Measurements from ENCODE around the gene CDCP1.

CDCP1 gene

DNA sequence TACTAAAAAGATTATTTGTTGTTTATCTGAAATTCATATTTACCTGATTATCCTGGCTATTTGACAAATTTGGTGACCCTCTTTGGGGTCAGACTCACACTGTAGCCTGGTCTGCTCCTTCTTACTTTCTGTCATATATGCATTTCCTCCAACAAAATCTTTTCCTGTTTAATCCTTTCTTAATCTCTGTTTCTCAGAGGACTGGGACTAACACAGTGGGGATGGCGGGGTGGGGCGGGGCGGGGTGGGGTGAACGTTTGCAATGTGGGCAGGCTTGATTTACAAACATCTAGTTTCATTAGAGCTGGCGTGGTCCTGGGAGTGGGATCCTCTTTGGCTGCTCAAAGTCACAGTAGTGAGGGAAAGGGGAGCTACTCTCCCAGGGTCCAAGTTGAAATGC, 35.3 kb upstream of the CDCP1 start:
- H3K4me3 ChIP-seq (ENCODE audit: control insufficient read depth, low read depth, low read length), result no peak overlapping the region
- TF ChIP-seq, protein P1, sequence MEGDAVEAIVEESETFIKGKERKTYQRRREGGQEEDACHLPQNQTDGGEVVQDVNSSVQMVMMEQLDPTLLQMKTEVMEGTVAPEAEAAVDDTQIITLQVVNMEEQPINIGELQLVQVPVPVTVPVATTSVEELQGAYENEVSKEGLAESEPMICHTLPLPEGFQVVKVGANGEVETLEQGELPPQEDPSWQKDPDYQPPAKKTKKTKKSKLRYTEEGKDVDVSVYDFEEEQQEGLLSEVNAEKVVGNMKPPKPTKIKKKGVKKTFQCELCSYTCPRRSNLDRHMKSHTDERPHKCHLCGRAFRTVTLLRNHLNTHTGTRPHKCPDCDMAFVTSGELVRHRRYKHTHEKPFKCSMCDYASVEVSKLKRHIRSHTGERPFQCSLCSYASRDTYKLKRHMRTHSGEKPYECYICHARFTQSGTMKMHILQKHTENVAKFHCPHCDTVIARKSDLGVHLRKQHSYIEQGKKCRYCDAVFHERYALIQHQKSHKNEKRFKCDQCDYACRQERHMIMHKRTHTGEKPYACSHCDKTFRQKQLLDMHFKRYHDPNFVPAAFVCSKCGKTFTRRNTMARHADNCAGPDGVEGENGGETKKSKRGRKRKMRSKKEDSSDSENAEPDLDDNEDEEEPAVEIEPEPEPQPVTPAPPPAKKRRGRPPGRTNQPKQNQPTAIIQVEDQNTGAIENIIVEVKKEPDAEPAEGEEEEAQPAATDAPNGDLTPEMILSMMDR (IDR thresholded peaks at IDR 0.05; ENCODE audit: control insufficient read depth, insufficient read depth, low read depth, low read length, missing control alignments), result no peak
- no peak for DNase-seq (ENCODE audit: low read depth)

DNA sequence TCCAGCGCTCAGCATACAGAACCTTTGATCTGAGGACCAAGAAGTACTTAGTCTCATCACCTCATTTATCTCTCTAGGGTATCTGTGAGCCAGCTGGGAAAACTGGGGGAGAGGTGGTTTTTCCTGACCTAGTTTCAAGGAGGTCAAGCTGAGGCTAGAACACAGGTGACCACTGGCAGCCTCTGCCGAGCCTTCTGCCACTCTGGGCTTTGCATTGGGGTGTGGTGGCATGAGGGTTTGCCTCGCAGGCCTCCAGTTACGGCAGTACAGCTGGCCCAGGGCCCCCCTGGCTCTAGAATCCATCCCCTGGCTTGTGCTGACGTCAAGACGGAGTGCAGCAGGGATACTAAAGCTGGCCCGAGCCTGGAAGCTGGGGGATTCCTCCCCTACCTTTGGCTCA, 34.7 kb upstream of the CDCP1 start:
- no peak overlapping the region for H3K4me3 ChIP-seq (ENCODE audit: control insufficient read depth, low read depth, low read length)
- no peak for DNase-seq (ENCODE audit: low read depth)
- TF ChIP-seq, protein P1 (IDR thresholded peaks at IDR 0.05; ENCODE audit: control insufficient read depth, insufficient read depth, low read depth, low read length, missing control alignments), result no peak

DNA sequence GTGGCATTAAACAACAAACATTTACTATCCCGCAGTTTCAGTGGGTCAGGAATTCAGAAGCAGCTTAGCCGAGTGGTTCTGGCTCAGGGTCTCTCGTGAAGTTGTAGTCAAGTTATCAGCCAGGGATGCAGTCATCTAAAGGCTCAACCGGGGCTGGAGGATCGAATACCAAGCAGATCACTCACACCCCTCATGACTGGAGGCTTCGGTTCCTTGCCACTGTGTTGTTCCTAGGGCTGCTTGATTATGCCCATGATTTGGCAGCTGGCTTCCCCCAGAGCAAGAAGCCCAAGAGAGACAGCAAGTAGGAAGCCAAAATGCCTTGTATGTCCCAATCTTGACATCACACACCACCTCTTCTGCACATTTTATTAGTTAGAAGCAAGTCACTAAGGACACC, 33.9 kb upstream of the CDCP1 start:
- no peak for DNase-seq (ENCODE audit: low read depth)
- H3K4me3 ChIP-seq (ENCODE audit: control insufficient read depth, low read depth, low read length), result no peak overlapping the region
- TF ChIP-seq, protein P1 (IDR thresholded peaks at IDR 0.05; ENCODE audit: control insufficient read depth, insufficient read depth, low read depth, low read length, missing control alignments), result no peak

DNA sequence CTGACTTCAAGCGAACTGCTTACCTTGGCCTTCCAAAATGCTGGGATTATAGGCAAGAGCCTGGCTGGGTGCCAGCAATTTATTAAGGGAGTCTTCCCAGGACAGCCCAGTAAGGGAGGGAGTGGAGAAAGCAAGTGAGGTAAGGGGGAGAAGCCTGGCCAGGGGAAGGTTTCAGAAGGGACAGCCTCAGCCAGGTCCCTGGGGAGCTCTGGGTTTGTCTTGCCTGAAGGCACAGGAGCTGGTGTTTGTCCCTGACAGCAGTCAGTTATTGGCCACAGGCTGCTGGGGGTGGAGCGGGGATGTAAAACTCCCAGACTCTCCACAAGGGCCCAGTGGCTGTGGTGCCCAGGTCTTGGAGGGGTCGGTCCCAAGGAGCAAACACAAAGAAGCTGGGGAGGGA, 33.0 kb upstream of the CDCP1 start:
- H3K4me3 ChIP-seq (ENCODE audit: control insufficient read depth, low read depth, low read length), result no peak overlapping the region
- no peak for DNase-seq (ENCODE audit: low read depth)
- TF ChIP-seq, protein P1 (IDR thresholded peaks at IDR 0.05; ENCODE audit: control insufficient read depth, insufficient read depth, low read depth, low read length, missing control alignments), result no peak

DNA sequence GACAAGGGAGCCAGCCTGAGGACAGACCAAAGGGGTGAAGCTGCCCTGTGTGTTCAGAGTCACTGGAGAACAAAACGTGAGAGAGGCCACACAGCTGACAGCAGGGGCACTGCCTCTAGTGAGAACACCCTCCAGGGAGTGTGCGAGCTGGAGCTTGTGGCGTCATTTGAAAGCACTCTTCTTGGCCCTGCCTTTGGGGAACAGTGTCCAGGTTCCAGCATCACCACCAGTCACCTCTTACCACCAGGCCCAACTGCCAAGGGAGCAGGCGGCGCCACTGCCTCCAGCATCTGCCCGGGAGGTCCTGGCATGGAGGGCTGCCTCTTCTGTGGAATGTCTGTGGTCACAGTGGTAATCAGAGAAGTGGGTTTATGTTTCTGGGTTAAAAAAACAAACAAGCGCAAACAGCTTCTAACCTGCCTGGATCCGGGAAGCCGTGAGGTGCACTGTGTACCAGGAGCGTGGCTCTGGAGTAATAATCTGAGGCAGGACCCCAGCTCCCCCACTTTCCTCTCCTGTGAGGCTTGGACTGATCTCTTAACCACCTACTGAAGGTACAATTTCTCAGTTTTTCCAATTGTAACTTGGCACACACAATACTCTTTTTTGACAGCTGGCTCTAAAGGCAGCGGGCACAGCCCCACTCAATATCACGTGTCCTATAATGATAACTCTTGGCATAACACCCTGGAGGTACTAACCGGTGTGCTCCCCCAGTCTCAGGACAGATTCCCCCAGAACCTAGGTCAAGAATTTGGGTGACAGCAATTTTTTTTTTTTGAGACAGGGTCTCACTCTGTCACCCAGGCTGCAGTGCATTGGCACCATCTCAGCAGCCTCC, 32.2 kb upstream of the CDCP1 start:
- TF ChIP-seq, protein P1 (IDR thresholded peaks at IDR 0.05; ENCODE audit: control insufficient read depth, insufficient read depth, low read depth, low read length, missing control alignments), result no peak
- no peak for DNase-seq (ENCODE audit: low read depth)
- H3K4me3 ChIP-seq (ENCODE audit: control insufficient read depth, low read depth, low read length), result no peak overlapping the region

DNA sequence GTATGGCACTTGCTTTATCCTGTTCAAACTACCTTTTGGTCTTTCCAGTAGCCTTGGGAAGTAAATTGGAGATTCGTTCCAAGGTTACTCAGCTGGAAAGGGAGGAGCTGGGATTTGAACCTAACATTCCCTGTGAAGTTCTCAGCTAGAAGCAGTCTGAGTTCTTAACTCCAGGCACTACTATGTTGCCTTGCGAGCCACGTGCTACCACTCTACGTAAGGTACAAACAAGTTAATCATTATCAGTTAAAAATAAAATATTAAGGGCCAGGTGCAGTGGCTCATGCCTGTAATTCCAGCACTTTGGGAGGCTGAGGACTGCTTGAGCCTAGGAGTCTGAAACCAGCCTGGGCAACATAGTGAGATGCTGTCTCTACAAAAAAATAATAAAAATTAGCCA, 30.7 kb upstream of the CDCP1 start:
- DNase-seq (ENCODE audit: low read depth), result no peak
- TF ChIP-seq, protein P1 (IDR thresholded peaks at IDR 0.05; ENCODE audit: control insufficient read depth, insufficient read depth, low read depth, low read length, missing control alignments), result no peak
- H3K4me3 ChIP-seq (ENCODE audit: control insufficient read depth, low read depth, low read length), result no peak overlapping the region
